GM13977 (cell line): ENCODE measurements around the gene IFI16.
"Not testable (repeated sequence)": the region's sequence is repeated elsewhere in the genome, so short reads cannot be mapped to it uniquely, and the experiment has no call there.

Experiments
- DNase-seq: peaks from one replicate; pipeline ENCODE4 v3.0.0; 2012; ENCODE audit warnings: low spot score
- in situ Hi-C: fragments of 300-500 bp; cut with MboI; formaldehyde crosslinking; loops from one replicate; pipeline ENCODE4 v1.12.0; 2022; ENCODE audit warnings: low sequenced_read_pairs, low pct_unique_long_range_greater_than_20kb, mixed read lengths, inconsistent platforms; ENCODE audit not compliant: unreplicated experiment
- TF ChIP-seq, protein P1 (sequence below): IDR thresholded peaks from 2 replicates; pipeline ENCODE4 v1.5.1; 2012; ENCODE audit warnings: mild to moderate bottlenecking, control low read depth; ENCODE audit not compliant: insufficient read depth; ENCODE audit errors: extremely low read depth, missing control alignments

IFI16 gene

DNA sequence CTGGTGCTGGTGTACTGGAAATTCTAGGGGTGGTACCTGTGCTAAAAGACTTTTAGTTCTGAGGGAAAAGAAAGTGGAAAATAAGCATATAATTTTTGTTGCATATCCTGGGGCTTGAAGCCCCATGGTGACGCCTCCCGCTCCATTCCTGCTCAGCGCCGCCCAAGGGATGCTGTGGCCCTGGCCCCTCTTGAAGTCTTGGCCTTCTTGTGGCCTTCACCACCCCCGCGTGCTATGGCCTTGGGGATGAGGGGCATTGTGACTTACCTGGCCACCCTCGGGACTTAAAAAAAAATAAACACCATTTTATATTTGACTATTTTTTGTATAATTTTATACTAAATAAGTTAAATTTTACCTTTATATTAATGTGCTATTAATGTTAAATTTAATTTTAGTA lies 15.3 kb downstream of the IFI16 start:
- in situ Hi-C loops = no loop called here
- TF ChIP-seq, protein P1, sequence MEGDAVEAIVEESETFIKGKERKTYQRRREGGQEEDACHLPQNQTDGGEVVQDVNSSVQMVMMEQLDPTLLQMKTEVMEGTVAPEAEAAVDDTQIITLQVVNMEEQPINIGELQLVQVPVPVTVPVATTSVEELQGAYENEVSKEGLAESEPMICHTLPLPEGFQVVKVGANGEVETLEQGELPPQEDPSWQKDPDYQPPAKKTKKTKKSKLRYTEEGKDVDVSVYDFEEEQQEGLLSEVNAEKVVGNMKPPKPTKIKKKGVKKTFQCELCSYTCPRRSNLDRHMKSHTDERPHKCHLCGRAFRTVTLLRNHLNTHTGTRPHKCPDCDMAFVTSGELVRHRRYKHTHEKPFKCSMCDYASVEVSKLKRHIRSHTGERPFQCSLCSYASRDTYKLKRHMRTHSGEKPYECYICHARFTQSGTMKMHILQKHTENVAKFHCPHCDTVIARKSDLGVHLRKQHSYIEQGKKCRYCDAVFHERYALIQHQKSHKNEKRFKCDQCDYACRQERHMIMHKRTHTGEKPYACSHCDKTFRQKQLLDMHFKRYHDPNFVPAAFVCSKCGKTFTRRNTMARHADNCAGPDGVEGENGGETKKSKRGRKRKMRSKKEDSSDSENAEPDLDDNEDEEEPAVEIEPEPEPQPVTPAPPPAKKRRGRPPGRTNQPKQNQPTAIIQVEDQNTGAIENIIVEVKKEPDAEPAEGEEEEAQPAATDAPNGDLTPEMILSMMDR = no peak
- DNase-seq = no peak

DNA sequence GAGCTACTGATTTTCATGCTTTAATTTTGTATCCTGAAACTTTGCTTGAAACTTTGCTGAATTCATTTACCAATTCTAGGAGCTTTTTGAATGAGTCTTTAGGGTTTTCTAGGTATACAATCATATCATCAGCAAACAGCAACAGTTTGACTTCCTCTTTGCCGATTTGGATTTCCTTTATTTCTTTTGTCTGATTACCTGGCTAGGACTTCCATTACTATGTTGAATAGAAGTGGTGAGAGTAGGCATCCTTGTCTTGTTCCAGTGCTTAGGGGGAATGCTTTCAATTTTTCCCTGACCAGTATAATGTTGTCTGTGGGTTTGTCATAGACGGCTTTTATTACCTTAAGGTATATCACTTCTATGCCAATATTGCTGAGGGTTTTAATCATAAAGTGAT lies 17.1 kb downstream of the IFI16 start:
- DNase-seq, in situ Hi-C loops: not testable (repeated sequence)

DNA sequence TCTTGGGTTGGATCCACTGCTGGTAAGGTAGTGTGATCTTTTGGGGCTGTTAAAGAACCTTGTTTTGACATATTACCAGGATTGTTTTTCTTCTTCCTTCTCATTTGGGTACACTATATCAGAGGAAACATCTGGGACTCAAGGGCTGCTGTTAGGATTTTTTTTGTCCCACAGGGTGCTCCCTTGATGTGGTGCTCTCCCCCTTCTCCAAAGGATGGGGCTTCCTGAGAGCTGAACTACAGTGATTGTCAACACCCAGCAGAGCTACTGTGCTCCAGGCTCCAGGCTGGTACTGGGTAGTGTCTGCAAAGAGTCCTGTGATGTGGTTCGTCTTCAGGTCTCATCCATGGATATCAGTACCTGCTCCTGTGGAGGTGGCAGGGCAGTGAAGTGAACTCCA lies 20.6 kb downstream of the IFI16 start:
- in situ Hi-C loops = no loop called here
- DNase-seq = no peak
- TF ChIP-seq, protein P1 = no peak

DNA sequence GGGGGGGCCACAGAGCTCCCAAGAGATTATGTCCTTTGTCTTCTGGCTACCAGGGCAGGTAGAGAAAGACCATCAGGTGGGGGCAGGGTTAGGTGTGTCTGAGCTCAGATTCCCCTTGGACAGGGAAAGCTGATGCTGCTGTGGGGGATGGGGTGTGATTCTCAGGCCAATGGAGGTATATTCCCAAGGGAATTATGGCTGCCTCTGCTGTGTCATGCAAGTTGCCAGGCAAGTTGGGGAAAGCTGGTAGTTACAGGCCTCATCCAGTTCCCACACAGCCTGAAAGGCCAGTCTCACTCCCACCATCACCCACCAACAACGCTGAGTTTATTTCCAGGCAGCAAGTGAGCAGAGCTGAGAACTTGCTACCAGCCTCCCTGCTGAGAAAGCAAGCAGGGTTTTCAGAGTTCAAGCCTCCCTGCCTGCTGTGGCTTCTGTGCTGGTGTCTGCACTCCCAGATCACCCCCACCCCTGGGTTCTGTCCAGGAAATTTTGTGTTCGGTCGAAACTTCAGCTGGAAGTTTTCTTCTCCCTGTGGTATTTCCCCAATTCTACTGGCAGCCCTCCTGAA lies 21.3 kb downstream of the IFI16 start:
- in situ Hi-C loops = no loop called here
- TF ChIP-seq, protein P1 = no peak
- DNase-seq = no peak

DNA sequence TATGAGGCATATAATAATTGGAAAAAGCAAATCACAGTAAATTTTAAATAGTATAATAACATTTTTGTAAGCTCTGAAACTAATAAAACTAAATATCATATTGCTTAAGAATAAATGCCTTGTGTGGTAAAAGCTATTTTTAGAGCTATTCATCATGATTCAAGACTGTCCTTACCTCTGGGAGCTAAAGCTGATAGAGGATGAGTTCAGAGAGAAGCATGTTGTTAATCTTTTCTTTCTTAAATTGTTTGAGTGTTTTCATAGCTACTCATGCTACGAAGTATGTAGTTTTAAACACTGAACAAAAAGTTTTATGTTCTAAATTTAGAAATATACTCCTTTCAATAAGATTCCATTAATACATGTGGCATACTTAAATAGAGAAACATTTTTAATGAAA lies 30.5 kb downstream of the IFI16 start:
- TF ChIP-seq, protein P1 = no peak
- in situ Hi-C loops = no loop called here
- no peak for DNase-seq

DNA sequence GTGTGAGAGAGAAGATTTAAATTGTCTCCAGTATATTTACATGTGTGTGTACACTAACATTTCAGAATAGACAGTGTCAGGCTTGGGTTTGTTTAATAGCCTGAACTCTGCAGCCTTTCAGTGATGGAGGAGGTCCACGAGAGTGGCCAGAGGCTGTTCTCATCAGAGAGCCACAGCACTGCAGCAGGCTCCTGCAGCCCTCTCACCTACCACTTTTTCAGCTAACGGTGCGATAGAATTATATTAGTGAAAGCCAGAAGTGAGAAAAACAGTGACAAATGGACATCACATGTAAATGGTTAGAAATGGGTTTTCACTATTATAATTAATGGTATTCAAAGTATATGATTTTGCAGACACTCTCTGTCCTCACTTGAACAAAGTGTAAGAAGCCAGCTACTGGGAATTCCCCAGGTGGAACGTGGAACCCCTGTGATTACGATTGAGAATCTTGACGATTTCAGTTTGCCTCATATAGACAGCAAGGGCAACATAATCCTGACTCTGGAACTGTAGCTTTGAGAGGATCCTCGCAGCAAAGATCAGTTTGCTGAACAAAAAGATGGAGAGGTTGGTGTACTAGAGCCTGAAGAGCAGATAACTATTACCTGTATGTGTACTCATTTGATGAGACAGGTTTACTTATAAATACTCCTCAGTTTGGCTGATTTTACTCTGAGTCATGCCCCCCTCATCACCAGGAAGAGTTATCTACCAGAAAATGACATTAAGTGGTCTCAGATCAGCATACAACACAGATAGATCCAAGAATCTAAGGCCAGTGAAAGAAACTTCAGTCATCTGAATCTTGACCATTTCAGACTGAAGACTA lies 31.4 kb downstream of the IFI16 start:
- in situ Hi-C loops = no loop called here
- DNase-seq = no peak
- TF ChIP-seq, protein P1 = no peak

DNA sequence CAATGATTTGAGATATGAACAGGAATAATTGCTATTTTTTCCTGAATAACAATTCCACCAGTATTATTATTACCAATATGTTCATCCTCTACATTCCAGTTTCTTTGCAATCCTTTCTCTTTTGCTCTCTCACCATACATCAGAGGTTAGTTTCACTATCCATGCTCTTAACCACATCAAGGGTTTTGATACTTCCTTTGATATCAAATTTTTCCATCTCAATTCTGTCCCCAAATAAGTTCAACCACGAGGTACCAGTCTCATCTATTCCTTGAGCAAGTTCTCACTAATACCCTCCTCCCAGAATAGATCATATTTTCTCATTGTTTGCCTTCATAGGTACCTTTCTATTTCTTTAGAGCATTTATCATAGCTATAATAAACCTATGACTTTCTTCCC lies 36.8 kb downstream of the IFI16 start:
- in situ Hi-C loops = not testable (repeated sequence)

DNA sequence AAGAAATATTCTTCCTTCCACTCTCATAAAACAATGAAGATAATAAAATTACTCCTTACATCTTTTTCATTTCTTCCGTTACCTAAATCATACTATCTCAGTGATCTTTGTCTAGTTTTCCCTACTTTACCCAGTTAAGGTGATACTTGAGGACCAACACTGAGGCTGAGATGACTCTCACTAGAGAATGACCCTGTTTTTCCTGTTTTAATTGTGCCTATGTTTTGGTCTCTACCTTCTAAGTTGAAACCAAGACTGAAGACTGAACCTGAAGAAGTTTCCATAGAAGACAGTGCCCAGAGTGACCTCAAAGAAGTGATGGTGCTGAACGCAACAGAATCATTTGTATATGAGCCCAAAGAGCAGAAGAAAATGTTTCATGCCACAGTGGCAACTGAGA lies 41.7 kb downstream of the IFI16 start:
- TF ChIP-seq, protein P1 = no peak
- in situ Hi-C loops = no loop called here
- no peak for DNase-seq

More for the DNA sequence above, 36.8 kb downstream of the IFI16 start:
- not testable (repeated sequence) for DNase-seq
